Measurements from ENCODE around the gene DMAP1.
"Not testable (repeated sequence)": the region's sequence is repeated elsewhere in the genome, so short reads cannot be mapped to it uniquely, and the experiment has no call there.

Gene DMAP1, protein sequence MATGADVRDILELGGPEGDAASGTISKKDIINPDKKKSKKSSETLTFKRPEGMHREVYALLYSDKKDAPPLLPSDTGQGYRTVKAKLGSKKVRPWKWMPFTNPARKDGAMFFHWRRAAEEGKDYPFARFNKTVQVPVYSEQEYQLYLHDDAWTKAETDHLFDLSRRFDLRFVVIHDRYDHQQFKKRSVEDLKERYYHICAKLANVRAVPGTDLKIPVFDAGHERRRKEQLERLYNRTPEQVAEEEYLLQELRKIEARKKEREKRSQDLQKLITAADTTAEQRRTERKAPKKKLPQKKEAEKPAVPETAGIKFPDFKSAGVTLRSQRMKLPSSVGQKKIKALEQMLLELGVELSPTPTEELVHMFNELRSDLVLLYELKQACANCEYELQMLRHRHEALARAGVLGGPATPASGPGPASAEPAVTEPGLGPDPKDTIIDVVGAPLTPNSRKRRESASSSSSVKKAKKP

DNA sequence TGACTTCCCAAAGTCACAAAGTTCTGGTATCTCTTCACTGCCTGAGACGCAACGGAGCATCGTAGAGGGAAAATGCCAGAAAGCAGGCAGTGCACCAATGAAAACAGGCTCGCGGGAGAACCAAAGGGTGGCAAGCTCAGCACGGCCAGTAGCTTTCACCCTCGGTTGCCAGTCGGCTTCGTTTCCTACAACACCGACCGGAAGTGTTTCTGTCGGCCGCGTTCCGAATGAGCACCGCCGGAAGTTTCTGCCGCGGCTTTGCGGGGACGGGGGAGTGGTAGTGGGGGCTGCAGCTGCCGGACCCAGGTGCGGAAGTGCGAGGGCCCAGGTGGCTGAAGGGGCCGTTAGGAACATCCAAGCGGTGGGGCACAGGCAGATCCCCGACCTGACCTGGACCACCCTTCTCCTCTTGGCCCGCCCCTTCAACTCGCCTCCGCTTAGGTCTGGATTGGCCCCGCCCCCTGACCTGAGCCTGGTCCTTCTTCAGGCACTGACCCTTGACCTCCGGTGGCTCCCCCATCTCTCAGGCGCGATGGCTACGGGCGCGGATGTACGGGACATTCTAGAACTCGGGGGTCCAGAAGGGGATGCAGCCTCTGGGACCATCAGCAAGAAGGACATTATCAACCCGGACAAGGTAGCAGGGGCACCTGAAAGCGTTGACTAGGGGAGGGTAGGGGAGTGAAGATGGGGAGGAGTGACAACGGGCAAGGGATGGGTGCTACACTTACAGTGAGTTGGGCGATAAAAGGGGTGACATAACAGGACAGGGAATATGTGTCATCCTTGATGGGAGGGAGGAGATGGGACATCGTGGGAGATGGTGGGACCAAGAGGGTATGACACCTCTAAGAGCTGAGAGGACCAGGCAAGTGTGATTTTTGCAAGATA, at the start of gene DMAP1:
DMAP1 (plus strand) TSS at position 250 of the 891 bp plus-strand sequence; CDS start at position 533, 283 bp downstream.
- peak; percentile 44 to 92 (median 84) for DNase-seq

DNA sequence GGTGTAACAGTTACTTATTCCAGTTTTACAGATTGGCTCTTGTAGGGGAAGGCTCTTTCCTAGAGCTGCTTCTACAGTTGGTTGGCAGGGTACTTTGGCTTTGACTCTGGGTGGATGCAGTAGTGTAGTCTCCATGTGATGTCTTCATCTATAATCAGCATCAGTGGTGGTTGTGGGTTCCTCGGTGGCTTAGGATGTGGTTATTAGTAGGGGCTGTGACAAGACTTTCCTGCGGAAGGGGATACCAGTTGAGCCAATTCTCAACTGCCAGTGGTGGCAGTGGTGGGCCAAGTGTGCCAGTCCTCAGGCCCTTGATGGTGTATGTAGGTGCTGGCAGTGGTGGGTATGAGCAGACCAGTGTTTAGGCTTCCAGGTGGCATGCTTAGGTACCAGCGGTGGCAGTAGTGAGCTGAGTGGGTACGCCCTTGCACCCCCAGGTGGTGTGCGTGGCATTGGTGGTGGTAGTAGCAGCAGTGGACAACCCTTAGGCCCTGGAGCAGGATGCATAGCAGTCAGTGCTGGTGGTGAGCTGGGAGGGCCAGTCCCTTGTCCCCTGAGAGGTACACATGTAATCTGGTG, 44.7 kb upstream of the DMAP1 start:
- no peak for DNase-seq

DNA sequence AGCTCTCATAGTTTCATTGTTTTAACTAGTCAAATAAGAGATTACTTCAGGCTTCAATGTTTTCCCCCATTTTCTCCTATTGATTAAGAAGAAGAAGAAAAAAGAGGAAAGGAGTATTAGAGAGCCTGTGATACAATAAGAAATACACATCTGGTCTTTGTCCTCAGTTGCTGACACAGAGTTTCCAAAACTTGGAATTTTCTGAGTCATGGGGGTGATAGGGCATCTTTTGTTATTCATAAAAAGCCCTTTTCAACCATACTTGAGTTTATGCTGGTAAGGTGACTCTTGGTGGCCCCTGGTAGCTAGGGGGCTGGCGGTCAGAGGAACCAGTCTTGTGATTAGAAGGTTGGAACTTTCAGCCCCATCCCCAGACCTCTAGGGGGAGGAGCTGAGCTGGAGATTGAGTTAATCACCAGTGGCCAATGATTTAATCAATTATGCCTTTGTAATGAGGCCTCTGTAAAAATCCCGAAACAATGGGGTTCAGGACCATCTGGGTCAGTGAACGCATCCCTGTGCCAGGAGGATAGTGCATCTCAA, 42.9 kb upstream of the DMAP1 start:
- no peak for DNase-seq

DNA sequence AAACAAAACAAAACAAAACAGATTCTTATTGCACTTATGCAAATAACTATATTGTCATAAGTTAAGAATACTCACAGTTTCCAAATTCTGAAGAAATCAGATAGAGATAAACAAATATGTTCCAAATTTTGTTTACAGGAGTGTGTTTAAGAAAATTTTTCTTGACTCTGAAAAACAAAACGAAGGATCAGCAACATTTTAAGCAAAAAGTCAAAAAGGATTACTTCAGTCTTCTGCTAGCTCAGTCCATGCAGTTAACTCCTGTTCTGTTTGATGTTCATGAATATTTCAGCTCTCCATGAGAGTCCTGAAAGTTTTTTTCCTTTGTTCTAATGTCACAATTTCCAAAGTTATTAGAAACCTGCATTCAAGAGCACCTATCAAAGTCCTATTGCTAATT, 38.6 kb upstream of the DMAP1 start:
- DNase-seq: no peak

DNA sequence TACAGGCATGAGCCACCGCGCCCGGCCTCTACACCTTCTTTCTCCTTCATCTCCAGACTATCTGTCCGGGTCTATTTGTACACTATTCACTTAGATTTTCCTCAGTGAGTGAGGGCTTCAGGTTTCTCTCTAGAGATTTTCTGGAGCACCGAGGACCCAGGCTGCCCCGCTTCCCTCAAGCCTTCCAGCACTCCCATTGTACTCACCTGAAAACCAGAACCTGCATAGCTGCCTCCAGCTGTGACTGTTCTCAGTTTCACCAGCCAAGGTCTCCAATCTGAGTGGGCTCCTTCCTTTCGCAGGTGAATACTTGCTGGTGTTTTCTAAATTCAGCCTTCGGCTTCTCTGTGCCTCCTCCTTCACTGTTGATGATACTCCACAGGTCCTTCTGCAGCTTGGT, 12.9 kb upstream of the DMAP1 start:
- DNase-seq: no peak

DNA sequence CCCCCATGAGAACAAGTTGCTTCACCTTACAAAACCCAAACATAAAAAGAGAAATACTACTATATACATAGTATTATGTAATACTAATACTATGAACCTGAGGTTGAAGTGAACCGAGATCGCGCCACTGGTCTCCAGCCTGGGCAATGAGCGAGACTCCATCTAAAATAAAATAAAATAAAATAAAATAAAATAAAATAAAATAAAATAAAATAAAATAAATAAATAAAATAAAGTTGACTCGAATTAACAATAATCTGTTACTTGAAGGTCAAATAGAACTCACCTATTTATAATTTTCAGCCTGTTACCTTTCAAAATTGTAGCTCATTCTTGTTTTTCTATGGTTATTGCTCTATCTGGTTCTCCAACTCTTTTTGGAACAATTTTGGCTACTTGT, 6.7 kb upstream of the DMAP1 start:
- DNase-seq: not testable (repeated sequence)

DNA sequence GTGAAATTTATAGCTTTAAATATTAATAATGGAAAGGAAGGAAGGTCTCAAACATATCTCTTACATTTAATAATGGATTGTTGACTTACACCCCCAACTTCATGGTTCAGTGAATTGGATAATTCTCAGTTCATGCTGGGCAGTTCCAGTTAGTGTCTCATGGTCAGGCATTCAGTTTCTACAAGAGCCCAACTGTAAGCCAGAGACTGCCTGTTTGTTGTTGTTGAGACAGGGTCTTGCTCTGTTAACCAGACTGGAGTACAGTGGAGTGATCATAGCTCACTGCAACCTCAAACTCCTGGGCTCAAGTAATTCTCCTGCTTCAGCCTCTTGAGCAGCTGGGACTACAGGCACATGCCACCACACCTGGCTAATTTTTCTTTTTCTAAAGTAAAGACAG, 5.0 kb upstream of the DMAP1 start:
- no peak for DNase-seq

DNA sequence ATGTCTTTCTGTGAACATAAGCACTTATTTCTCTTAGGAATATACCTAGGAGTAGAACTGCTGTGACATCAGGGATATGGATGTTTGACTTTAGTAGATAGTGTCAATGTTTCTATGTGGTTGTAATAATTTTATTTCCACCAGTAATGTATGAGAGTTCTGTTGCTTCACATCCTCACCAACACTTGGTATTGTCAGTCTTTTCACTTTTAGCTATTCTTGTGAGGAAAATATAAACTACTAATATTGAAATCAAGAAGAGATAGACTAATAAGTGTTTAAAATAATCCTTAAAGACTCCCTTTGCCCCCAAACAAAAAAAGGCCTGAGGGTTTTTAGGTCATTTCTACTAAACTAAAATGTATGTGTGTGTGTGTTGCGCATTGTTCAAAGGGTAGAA, 2.7 kb upstream of the DMAP1 start:
- no peak for DNase-seq

DNA sequence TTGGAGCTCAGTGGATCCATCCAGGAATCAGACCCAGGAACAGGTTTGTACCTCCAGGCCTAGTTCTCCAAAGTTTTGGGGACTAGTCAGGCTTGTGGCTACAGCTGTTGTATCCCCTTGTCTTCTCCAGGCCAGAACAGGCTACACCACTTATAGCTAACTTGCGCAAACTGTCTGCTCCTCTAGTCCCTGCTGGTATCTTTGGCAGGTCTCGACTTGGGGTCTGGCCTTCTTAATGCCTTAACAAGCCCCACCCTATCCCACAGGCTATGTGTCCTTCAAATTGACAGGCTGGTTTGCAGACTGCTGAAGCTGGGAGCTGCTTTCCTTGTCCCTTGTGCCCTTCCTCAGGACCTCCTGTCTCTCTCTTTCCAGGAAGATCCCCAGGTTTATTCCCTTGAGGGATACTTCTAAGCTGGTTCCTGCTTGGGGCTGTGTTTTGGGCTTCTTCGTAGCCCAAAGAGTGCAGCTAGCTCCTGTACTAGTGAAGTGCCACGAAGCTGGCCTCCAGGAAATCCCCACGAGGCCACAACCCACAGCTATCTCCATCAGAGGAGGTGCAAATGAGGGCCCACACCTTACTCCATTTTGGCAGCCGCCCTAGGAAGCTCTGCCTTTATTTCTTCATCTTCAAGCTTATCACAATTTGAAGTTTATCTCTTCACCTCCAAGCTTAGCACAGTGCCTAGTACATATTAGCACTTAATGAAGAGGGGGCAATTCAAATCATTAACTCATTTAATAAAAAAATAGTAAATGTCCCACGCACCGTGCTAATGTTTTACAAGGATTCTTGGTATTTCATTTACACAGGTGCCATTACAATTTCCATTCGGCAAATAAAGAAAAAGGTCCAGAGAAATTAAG, 683 bp upstream of the DMAP1 start:
- no peak for DNase-seq

DNA sequence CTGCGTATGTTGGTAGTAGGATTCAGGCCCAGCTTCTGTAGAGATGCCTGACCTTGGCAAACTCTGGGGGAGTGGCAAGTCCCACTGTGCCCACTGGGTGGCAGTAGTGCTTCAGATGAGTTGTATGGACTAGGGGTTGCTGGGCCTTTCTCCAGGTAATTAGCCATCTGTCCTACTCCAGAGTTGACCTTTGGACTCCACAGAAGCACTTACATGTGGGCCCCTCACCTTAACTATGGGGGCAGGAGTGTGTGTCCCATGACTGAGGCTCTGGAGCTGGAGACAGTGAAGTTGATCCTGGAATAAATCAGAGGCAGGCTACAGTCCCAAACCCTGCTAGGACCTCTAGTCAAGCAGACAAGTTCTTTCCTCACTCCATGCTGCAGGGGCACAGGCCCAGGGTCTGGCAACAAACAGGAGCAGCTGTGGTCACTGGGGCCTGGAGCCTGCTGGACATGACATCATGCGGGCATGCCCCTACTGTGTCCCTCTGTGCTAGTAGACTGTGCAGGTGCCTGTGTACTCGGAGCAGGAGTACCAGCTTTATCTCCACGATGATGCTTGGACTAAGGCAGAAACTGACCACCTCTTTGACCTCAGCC, 4.6 kb downstream of the DMAP1 start:
- DNase-seq: peak in 54 of 58 donors; percentile 21 to 85 (median 56)

DNA sequence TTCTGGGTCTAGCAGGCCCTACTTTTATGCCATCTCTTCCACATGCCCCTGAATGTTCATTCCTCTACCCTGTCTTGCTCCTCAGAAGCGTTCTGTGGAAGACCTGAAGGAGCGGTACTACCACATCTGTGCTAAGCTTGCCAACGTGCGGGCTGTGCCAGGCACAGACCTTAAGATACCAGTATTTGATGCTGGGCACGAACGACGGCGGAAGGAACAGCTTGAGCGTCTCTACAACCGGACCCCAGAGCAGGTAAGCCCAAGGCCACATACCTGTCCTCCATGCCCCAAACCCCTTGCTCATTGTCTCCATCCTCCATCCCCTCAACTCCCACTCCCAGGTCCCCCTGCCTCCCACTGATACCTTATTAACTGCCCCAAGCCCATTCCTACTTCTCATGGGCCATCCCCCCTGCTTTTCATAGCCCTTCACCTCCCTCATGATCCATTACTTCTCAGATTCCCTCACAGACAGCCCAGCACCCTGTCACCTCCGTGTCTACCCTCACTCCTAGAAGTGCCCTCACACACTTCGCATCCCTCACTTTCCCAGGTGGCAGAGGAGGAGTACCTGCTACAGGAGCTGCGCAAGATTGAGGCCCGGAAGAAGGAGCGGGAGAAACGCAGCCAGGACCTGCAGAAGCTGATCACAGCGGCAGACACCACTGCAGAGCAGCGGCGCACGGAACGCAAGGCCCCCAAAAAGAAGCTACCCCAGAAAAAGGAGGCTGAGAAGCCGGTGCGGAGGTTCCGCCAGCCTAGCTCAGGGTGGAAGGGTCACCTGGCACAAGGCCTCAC, 5.4 kb downstream of the DMAP1 start:
- no peak for DNase-seq

DNA sequence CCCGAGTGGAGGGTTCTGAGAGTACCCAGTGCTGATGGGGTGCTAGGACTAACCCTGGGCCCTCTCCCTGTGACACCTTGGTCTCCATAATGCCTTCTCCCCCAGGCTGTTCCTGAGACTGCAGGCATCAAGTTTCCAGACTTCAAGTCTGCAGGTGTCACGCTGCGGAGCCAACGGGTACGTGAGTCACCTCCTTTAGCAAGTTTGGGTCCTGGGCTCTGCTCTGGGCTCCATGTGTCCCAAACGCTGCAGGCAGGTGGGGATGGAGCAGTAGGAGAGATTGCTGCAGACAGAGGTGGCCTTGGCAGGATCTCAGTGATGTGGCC, 6.0 kb downstream of the DMAP1 start:
- DNase-seq: no peak

DNA sequence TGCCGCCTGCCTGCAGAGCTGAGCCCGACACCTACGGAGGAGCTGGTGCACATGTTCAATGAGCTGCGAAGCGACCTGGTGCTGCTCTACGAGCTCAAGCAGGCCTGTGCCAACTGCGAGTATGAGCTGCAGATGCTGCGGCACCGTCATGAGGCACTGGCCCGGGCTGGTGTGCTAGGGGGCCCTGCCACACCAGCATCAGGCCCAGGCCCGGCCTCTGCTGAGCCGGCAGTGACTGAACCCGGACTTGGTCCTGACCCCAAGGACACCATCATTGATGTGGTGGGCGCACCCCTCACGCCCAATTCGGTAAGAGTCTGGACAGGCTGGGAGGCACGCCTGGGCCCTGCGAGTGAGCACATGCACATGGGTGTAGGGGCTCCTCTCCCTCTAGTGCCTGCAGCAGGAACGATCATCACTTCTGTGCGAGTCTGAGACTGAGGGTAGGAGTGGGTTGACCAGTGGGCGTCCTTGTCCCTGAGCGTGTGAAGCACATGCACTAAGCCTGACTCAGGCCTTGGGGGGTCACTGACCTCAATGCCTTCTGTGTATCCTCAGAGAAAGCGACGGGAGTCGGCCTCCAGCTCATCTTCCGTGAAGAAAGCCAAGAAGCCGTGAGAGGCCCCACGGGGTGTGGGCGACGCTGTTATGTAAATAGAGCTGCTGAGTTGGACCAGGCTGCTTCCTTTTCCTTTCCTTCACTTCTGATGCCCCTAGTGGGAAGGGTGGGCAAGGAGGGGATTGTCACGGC, 6.9 kb downstream of the DMAP1 start:
- DNase-seq: peak in 2 of 58 donors; percentile 18 to 26

DNA sequence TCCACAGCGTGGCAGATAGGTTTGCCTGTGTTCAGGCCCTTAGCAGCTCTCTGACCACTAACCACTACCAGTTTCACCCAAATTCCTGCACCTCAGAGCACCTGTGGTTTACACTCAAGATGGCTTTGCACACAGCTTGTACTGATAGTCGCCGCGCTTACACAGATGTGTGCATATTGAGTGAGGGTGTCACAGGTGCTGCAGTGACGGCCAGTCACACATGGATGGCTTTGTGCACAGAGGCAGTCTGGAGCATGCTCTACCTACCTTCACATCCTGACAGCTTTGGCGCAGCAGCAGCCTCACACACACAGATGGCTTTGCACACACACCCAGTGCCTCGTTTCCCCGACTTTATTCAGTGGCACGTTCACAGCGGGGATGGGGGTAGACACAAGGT, 7.5 kb downstream of the DMAP1 start:
- peak in 1 of 58 donors; percentile 37 for DNase-seq

DNA sequence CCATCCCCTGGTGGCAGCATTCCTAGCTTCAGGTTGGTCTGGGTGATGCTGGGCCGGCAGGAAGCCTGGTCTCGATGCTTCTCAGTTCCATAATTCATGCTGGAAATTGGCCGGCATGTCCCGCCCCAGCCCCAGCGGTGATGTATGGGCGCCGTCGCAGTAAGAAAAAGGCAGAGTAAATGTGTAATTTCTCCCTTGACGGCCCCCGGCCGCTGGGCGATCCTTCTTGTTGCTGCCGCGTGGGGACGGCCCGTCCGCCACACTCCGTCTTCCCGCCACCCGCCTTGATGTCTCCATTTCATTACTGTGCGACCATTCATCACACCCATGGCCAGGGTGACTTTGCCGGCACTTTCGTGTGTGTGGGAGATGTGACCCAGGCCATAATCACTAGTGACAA, 8.5 kb downstream of the DMAP1 start:
- no peak for DNase-seq

DNA sequence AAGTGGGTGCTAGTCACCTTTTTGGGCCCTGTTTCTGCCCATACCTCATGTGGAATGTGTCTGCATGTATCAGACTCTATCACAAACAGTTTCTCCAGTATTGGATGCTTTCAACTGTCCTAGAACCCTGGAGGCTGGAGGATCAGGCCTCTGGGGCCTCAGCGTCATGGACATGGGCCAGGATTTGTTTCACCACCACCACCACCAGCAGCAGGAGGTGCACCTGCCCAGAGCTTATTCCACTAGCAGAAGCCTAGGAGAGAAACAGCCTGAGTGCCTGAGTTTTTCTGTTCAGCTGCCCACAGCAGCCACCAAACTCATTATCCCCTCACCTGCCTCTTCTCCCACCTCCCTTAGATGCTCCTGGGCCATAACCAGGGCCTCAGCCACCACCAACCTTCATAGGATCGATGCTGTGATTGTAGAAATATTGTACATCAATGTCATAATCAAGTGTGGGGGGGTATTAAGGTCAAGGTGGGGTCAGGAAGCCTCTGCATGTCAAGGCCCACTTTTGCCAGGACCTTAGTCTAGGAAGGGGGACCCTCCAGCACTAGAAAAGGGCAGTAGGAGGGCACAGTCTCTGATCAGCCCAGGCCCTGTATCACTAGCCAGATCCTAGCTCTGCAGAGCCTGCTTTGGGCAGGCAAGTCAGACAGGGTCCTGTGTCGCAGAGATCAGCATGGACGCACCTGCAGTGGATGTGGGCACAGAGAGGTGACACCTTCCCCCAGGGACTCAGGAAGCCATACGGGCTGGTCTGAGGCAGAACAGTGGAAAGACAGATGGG, 9.3 kb downstream of the DMAP1 start:
- no peak for DNase-seq

DNA sequence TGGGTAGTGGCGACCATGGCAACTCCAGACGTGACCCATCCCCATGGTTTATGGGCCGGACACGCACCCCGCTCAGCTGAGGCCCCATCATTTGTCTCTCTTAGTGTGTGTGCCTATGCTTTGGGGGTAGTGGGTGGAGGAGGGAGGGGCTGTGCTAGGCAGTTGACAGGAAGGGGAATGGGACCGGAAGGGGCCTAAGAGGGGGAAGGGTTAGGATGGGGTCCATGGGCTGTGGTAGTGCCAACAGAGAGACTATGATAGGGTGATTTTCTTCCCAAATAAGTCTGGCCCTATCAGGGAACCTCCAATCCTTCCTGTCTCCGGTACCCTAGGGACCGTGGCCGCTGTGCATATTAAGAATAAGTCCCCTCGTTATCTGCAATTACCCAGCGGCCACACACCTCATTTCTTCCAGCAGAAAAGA, 9.9 kb downstream of the DMAP1 start:
- DNase-seq: no peak

DNA sequence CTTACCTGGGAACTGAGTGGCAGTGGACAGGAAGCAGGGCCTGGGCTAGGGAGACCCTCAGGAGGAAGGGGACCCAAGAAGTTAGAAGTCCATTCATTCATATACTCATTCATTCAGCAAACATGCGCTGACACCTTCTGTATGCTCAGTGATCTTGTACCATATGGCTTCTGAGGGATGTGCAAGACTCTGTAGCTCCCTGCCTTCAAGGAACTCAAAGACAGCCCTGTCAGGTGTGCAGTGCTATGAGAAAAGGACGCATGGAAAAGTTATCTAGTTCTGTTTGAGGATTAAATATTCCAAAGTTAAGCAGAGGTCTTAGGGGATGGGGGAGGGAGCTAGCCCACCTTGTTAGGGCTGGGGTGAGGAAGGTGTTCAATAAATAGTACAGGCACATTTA, 12.5 kb downstream of the DMAP1 start:
- no peak for DNase-seq
